ENCODE results near the gene ITGB1.

The ITGB1 gene

GRCh38 chr10:32882076-32882475 is 76.0 kb downstream of the ITGB1 start:
- H3K4me3 ChIP-seq (ENCODE audit: low read length): no peak overlapping the region
- TF ChIP-seq ZNF274 (IDR thresholded peaks at IDR 0.05; ENCODE audit: low read depth, low read length): no peak

- TF ChIP-seq ZNF274 (IDR thresholded peaks at IDR 0.05; ENCODE audit: low read depth, low read length): no peak
- H3K4me3 ChIP-seq (ENCODE audit: low read length): no peak overlapping the region
Observed at GRCh38 chr10:32878646-32879045, 79.4 kb downstream of the ITGB1 start.

GRCh38 chr10:32877915-32878314 is 80.1 kb downstream of the ITGB1 start:
- no peak for TF ChIP-seq ZNF274 (IDR thresholded peaks at IDR 0.05; ENCODE audit: low read depth, low read length)
- H3K4me3 ChIP-seq (ENCODE audit: low read length): no peak overlapping the region

- H3K4me3 ChIP-seq (ENCODE audit: low read length): no peak overlapping the region
- no peak for TF ChIP-seq ZNF274 (IDR thresholded peaks at IDR 0.05; ENCODE audit: low read depth, low read length)
Observed at GRCh38 chr10:32865170-32865569, 92.9 kb downstream of the ITGB1 start.

- no peak overlapping the region for H3K4me3 ChIP-seq (ENCODE audit: low read length)
- TF ChIP-seq ZNF274 (IDR thresholded peaks at IDR 0.05; ENCODE audit: low read depth, low read length): no peak
Observed at GRCh38 chr10:32854435-32854834, 103.6 kb downstream of the ITGB1 start.

- TF ChIP-seq ZNF274 (IDR thresholded peaks at IDR 0.05; ENCODE audit: low read depth, low read length): no peak
- H3K4me3 ChIP-seq (ENCODE audit: low read length): no peak overlapping the region
Observed at GRCh38 chr10:32851301-32851700, 106.7 kb downstream of the ITGB1 start.

All from GM08714 (cell line).